Osteocyte (in vitro differentiated cells): ENCODE results near the gene AIP. TPM values are rescaled to one million over a fixed set of nuclear protein-coding genes. Genes with fewer than 3 reads are reported as not detected.

Experiments
- DNase-seq: peaks from one replicate; pipeline ENCODE4 v3.0.0; 2021; ENCODE audit warnings: mixed read lengths; ENCODE audit not compliant: unreplicated experiment; ENCODE audit errors: extremely low spot score
- H3K27ac Mint-ChIP-seq: one replicate; pipeline ENCODE4 v1.8.0; 2021; ENCODE audit warnings: mild to moderate bottlenecking, mixed read lengths; ENCODE audit not compliant: unreplicated experiment
- H3K27me3 Mint-ChIP-seq: one replicate; pipeline ENCODE4 v1.8.0; 2021; ENCODE audit warnings: mixed read lengths; ENCODE audit not compliant: unreplicated experiment
- H3K36me3 Mint-ChIP-seq: one replicate; pipeline ENCODE4 v1.8.0; 2021; ENCODE audit warnings: mixed read lengths; ENCODE audit not compliant: unreplicated experiment
- H3K4me1 Mint-ChIP-seq: one replicate; pipeline ENCODE4 v1.8.0; 2021; ENCODE audit warnings: mixed read lengths; ENCODE audit not compliant: unreplicated experiment
- H3K4me3 Mint-ChIP-seq: one replicate; pipeline ENCODE4 v1.8.0; 2021; ENCODE audit warnings: mild to moderate bottlenecking, moderate library complexity, mixed read lengths; ENCODE audit not compliant: unreplicated experiment
- H3K9me3 Mint-ChIP-seq: one replicate; pipeline ENCODE4 v1.8.0; 2021; ENCODE audit warnings: mixed read lengths; ENCODE audit not compliant: unreplicated experiment
- CTCF ChIP-seq: fragments of 200-600 bp; sonication (generic); IDR thresholded peaks from 2 replicates; pipeline ENCODE4 v1.5.0; 2021; ENCODE audit warnings: antibody characterized with exemption, mild to moderate bottlenecking, moderate library complexity
- total RNA-seq: library from RNA; stranded (reverse); gene quantifications from 2 replicates; pipeline ENCODE4 v1.2.1, GENCODE V29; 2021

Gene AIP
- total RNA-seq, 1 donor from 2014 or later = 76.5 TPM

GRCh38 chr11:67492801-67493547 lies 10.1 kb downstream of the AIP start:
- Mint-ChIP-seq H3K9me3 (no peaks in the 10 kb centered on the region), H3K4me1 (no peaks in the 10 kb centered on the region), H3K4me3 (no peak overlapping the region), H3K27me3 (no peaks in the 10 kb centered on the region), H3K27ac (no peak overlapping the region), H3K36me3 (peaks cover 17% of the 10 kb centered on the region)
- no peak for TF ChIP-seq CTCF
- DNase-seq = no peak

GRCh38 chr11:67493548-67494370 lies 10.9 kb downstream of the AIP start:
- no peak for DNase-seq
- no peaks in the 10 kb centered on the region for H3K4me1 Mint-ChIP-seq
- TF ChIP-seq CTCF = no peak
- no peaks in the 10 kb centered on the region for H3K27me3 Mint-ChIP-seq
- H3K36me3 Mint-ChIP-seq = peaks cover 14% of the 10 kb centered on the region
- H3K4me3 Mint-ChIP-seq = no peak overlapping the region
- H3K9me3 Mint-ChIP-seq = no peaks in the 10 kb centered on the region
- H3K27ac Mint-ChIP-seq = no peak overlapping the region

- no peak overlapping the region for H3K27ac Mint-ChIP-seq
These were observed 11.8 kb downstream of the AIP start for GRCh38 chr11:67494371-67495233.

GRCh38 chr11:67495234-67496005 lies 12.6 kb downstream of the AIP start:
- no peak for DNase-seq
- no peak overlapping the region for H3K4me3 Mint-ChIP-seq
- no peaks in the 10 kb centered on the region for H3K4me1 Mint-ChIP-seq
- no peak overlapping the region for H3K27ac Mint-ChIP-seq
- H3K36me3 Mint-ChIP-seq = peaks cover 7% of the 10 kb centered on the region
- no peaks in the 10 kb centered on the region for H3K9me3 Mint-ChIP-seq
- H3K27me3 Mint-ChIP-seq = no peaks in the 10 kb centered on the region
- TF ChIP-seq CTCF = no peak

More at GRCh38 chr11:67494371-67495233, 11.8 kb downstream of the AIP start:
- DNase-seq = no peak
- TF ChIP-seq CTCF = no peak
- no peak overlapping the region for H3K4me3 Mint-ChIP-seq
- H3K27me3 Mint-ChIP-seq = no peaks in the 10 kb centered on the region
- no peaks in the 10 kb centered on the region for H3K9me3 Mint-ChIP-seq
- no peaks in the 10 kb centered on the region for H3K4me1 Mint-ChIP-seq
- H3K36me3 Mint-ChIP-seq = peaks cover 14% of the 10 kb centered on the region
